ENCODE data around the gene ZNF491.
"Not testable (repeated sequence)": the region's sequence is repeated elsewhere in the genome, so short reads cannot be mapped to it uniquely, and the experiment has no call there.

GRCh38 chr19:11771520-11771919 lies 26.8 kb upstream of the ZNF491 start:
- TF ChIP-seq CTCF (IDR thresholded peaks at IDR 0.05): peak in 2 of 5 experiments; percentile 6 to 8
- TF ChIP-seq POLR2A (IDR thresholded peaks at IDR 0.05); EP300 (IDR thresholded peaks at IDR 0.05; ENCODE audit: low read depth); POLR2AphosphoS5 (IDR thresholded peaks at IDR 0.05): not testable (repeated sequence)

Data from transverse colon (tissue), 4 donors.